Measurements from ENCODE around the gene RRP8. TPM values are rescaled to one million over a fixed set of nuclear protein-coding genes. Genes with fewer than 3 reads are reported as not detected.

The RRP8 gene
- total and polyA plus RNA-seq, 9 of the 15 experiments (the other 6 are each of a cell fraction or from before 2014, with no cell fraction given), result 5.7 to 47.3 (median 32.6) TPM

GRCh38 chr11:6561288-6561687 lies 42.1 kb downstream of the RRP8 start:
- DNase-seq (ENCODE audit: extremely low read depth in 1 of 4, low spot score in 3 of 4) (no peak), FAIRE-seq (no peak), ATAC-seq (no peak)
- no peak overlapping the region for H3K4me3 ChIP-seq
- no TSS peak for BruUV-seq (replicated peaks)
- no peak overlapping the region for H2AFZ ChIP-seq (ENCODE audit: low read depth, low read length)
- H3K4me2 ChIP-seq (ENCODE audit: insufficient read depth, low read length), result no peak overlapping the region
- no peaks in the 10 kb centered on the region for H3K9me3 ChIP-seq (replicated peaks; ENCODE audit: control insufficient read depth, insufficient read depth, low read depth, low read length)
- H3K4me1 ChIP-seq (replicated peaks in 1 of 2; ENCODE audit: control insufficient read depth in 2 of 2, insufficient read depth in 2 of 2, low read length in 2 of 2), result peaks cover 26 to 28% of the 10 kb centered on the region in 2 experiments; a peak in 4 of 5 replicates
- TF ChIP-seq TRIM24 (IDR thresholded peaks at IDR 0.05) (peak; percentile 17 to 52; a peak in 2 of 4 replicates), ZNF695 (CRISPR knock-in tag; IDR thresholded peaks at IDR 0.05) (no peak), ZNF785 (CRISPR knock-in tag; IDR thresholded peaks at IDR 0.05) (no peak), ZNF316 (IDR thresholded peaks at IDR 0.05) (peak; percentile 72), RBM39 (optimal IDR thresholded peaks at IDR 0.05; ENCODE audit: low read depth, low read length) (no peak)
- no peak overlapping the region for H3K9ac ChIP-seq (ENCODE audit: insufficient read depth in 1 of 2, low read depth in 2 of 2, low read length in 2 of 2)
- 86% methylated on average over 3 of the region's 3 CpGs for WGBS (ENCODE audit: insufficient coverage, low coverage, missing lambda C conversion rate)
- no peaks in the 10 kb centered on the region for H3K79me2 ChIP-seq (ENCODE audit: control insufficient read depth, insufficient read depth, low read length)
- no peaks in the 10 kb centered on the region for H3K27me3 ChIP-seq (ENCODE audit: control insufficient read depth in 2 of 2, insufficient read depth in 2 of 2, low read length in 2 of 2)
- in situ Hi-C loops (cut with MboI), result no loop called here
- H3K27ac ChIP-seq (ENCODE audit: extremely low read depth, low read depth, low read length), result no peak overlapping the region
- H4K20me1 ChIP-seq (replicated peaks; ENCODE audit: control insufficient read depth, insufficient read depth, low read length), result no peaks in the 10 kb centered on the region
- H3K9me1 ChIP-seq (ENCODE audit: control insufficient read depth, insufficient read depth, low read length), result peaks cover 6% of the 10 kb centered on the region
- intact Hi-C loops (cut with micrococcal nuclease), result no loop called here
- ChIA-PET POLR2A (interaction anchor here (0.7 kb wide), 1 partner anchor 39 kb away, joined by 6 read pairs; no protein-coding TSS in a partner anchor), CTCF (ENCODE audit: low intra/inter-chr PET ratio) (no interaction called here)
- no peaks in the 10 kb centered on the region for H3K36me3 ChIP-seq (ENCODE audit: control insufficient read depth, insufficient read depth, low read length)

- no peaks in the 10 kb centered on the region for H4K20me1 ChIP-seq (replicated peaks; ENCODE audit: control insufficient read depth, insufficient read depth, low read length)
- FAIRE-seq (no peak), DNase-seq (ENCODE audit: extremely low read depth in 1 of 4, low spot score in 3 of 4) (no peak), ATAC-seq (no peak)
- no peak overlapping the region for H3K4me3 ChIP-seq
- POLR2A ChIA-PET, result no interaction called here
- H3K9me1 ChIP-seq (ENCODE audit: control insufficient read depth, insufficient read depth, low read length), result peaks cover 6% of the 10 kb centered on the region
- H2AFZ ChIP-seq (ENCODE audit: low read depth, low read length), result no peak overlapping the region
- no peaks in the 10 kb centered on the region for H3K79me2 ChIP-seq (ENCODE audit: control insufficient read depth, insufficient read depth, low read length)
- H3K9ac ChIP-seq (ENCODE audit: insufficient read depth in 1 of 2, low read depth in 2 of 2, low read length in 2 of 2), result no peak overlapping the region
- peaks cover 36 to 39% of the 10 kb centered on the region in 2 experiments for H3K4me1 ChIP-seq (replicated peaks in 1 of 2; ENCODE audit: control insufficient read depth in 2 of 2, insufficient read depth in 2 of 2, low read length in 2 of 2)
- no peaks in the 10 kb centered on the region for H3K27me3 ChIP-seq (ENCODE audit: control insufficient read depth in 2 of 2, insufficient read depth in 2 of 2, low read length in 2 of 2)
- H3K27ac ChIP-seq (ENCODE audit: extremely low read depth, low read depth, low read length), result no peak overlapping the region
- H3K9me3 ChIP-seq (replicated peaks; ENCODE audit: control insufficient read depth, insufficient read depth, low read depth, low read length), result no peaks in the 10 kb centered on the region
- intact Hi-C loops (cut with micrococcal nuclease), result no loop called here
- no TSS peak for BruUV-seq (replicated peaks)
- H3K4me2 ChIP-seq (ENCODE audit: insufficient read depth, low read length), result no peak overlapping the region
- no peaks in the 10 kb centered on the region for H3K36me3 ChIP-seq (ENCODE audit: control insufficient read depth, insufficient read depth, low read length)
- in situ Hi-C loops (cut with MboI), result no loop called here
- CTCF ChIA-PET (ENCODE audit: low intra/inter-chr PET ratio), result no interaction called here
- 82% methylated on average over 1 of the region's 1 CpG for WGBS (ENCODE audit: insufficient coverage, low coverage, missing lambda C conversion rate)
- no peak for TF ChIP-seq MIER1 (IDR thresholded peaks at IDR 0.05; ENCODE audit: low read depth)
- TF ChIP-seq, protein P1, sequence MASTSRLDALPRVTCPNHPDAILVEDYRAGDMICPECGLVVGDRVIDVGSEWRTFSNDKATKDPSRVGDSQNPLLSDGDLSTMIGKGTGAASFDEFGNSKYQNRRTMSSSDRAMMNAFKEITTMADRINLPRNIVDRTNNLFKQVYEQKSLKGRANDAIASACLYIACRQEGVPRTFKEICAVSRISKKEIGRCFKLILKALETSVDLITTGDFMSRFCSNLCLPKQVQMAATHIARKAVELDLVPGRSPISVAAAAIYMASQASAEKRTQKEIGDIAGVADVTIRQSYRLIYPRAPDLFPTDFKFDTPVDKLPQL (IDR thresholded peaks at IDR 0.05; ENCODE audit: extremely low read depth, insufficient read length), result no peak
- TF ChIP-seq CGGBP1 (CRISPR knock-in tag; IDR thresholded peaks at IDR 0.05), result no peak
- no peak for TF ChIP-seq TAF15 (IDR thresholded peaks at IDR 0.05; ENCODE audit: low read depth, low read length)
- TF ChIP-seq LARP7 (IDR thresholded peaks at IDR 0.05), result no peak
- TF ChIP-seq, protein P2, sequence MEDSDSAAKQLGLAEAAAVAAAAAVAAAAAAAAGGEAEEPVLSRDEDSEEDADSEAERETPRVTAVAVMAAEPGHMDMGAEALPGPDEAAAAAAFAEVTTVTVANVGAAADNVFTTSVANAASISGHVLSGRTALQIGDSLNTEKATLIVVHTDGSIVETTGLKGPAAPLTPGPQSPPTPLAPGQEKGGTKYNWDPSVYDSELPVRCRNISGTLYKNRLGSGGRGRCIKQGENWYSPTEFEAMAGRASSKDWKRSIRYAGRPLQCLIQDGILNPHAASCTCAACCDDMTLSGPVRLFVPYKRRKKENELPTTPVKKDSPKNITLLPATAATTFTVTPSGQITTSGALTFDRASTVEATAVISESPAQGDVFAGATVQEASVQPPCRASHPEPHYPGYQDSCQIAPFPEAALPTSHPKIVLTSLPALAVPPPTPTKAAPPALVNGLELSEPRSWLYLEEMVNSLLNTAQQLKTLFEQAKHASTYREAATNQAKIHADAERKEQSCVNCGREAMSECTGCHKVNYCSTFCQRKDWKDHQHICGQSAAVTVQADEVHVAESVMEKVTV (CRISPR knock-in tag; IDR thresholded peaks at IDR 0.05), result no peak
- no peak for TF ChIP-seq ZNF23 (CRISPR knock-in tag; IDR thresholded peaks at IDR 0.05)
- TF ChIP-seq BDP1 (IDR thresholded peaks at IDR 0.05; ENCODE audit: insufficient read depth, insufficient read length), result no peak
- TF ChIP-seq ZNF436 (CRISPR knock-in tag; IDR thresholded peaks at IDR 0.05), result no peak
Measured at GRCh38 chr11:6559369-6559768, 44.0 kb downstream of the RRP8 start.

Measured in K562 (cell line).